Astrocyte of the cerebellum (primary cell): ENCODE data around the gene DCC.

ENCODE experiments used
- DNase-seq: peaks from one replicate; pipeline ENCODE4 v3.0.0-alpha.2; 2011; ENCODE audit warnings: low read depth
- H3K4me3 ChIP-seq: 2 replicates; pipeline ENCODE4 v1.5.1; 2011; ENCODE audit warnings: mild to moderate bottlenecking, low read depth, low read length, moderate library complexity
- in situ Hi-C: cut with HindIII; loops from 2 replicates; pipeline ENCODE4 v1.10.0; 2017; ENCODE audit warnings: low sequenced_read_pairs
- TF ChIP-seq, protein P1 (sequence below): IDR thresholded peaks from 2 replicates; pipeline ENCODE4 v1.5.1; 2012; ENCODE audit warnings: low read length, low read depth, moderate library complexity, mild to moderate bottlenecking; ENCODE audit errors: missing control alignments

DCC gene

DNA sequence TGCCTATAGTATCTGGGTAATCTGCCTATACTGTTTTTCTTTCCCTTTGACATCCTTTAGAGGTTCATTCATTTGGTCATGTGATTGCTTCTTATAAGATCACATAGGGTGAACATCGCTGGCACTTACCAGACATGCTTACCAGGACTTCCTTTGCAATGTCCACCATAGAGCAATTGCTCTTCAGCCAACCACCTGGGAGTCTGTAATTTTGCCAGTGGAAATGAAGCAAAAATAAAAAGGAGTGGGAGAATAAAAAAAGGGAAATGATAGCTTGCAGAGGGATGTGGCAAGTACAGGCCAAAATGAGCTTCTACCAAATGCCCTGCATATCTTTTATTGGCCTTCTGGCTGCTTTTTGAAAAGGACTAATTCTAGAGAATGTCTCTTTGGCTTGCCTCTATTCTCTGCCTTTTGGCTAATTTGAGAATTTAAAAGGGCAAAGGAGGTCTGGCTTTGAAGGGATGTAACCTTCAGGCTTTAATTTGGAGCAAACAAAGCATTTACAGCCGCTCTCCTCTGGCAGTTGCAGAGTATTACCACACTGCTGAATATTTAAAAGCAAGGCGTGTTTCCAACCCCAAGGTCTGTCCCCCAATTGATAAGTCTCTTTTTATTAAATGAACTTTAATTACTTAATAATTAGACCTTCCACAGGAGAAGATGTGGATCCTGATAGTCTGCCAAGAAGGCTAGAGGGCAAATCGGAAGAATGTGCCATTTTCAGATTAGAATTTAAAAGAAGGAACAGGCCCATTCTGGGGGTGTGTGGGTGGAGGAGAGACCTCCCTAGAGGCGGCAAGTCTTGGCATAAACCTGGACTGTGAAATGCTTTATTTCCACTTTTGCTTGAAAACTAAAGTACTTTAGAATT is 557.9 kb downstream of the DCC start:
- no peak overlapping the region for H3K4me3 ChIP-seq
- TF ChIP-seq, protein P1, sequence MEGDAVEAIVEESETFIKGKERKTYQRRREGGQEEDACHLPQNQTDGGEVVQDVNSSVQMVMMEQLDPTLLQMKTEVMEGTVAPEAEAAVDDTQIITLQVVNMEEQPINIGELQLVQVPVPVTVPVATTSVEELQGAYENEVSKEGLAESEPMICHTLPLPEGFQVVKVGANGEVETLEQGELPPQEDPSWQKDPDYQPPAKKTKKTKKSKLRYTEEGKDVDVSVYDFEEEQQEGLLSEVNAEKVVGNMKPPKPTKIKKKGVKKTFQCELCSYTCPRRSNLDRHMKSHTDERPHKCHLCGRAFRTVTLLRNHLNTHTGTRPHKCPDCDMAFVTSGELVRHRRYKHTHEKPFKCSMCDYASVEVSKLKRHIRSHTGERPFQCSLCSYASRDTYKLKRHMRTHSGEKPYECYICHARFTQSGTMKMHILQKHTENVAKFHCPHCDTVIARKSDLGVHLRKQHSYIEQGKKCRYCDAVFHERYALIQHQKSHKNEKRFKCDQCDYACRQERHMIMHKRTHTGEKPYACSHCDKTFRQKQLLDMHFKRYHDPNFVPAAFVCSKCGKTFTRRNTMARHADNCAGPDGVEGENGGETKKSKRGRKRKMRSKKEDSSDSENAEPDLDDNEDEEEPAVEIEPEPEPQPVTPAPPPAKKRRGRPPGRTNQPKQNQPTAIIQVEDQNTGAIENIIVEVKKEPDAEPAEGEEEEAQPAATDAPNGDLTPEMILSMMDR: no peak
- no peak for DNase-seq
- in situ Hi-C loops: loop anchor here (10.0 kb wide), 1 partner anchor 57 kb away; no protein-coding TSS in a partner anchor

DNA sequence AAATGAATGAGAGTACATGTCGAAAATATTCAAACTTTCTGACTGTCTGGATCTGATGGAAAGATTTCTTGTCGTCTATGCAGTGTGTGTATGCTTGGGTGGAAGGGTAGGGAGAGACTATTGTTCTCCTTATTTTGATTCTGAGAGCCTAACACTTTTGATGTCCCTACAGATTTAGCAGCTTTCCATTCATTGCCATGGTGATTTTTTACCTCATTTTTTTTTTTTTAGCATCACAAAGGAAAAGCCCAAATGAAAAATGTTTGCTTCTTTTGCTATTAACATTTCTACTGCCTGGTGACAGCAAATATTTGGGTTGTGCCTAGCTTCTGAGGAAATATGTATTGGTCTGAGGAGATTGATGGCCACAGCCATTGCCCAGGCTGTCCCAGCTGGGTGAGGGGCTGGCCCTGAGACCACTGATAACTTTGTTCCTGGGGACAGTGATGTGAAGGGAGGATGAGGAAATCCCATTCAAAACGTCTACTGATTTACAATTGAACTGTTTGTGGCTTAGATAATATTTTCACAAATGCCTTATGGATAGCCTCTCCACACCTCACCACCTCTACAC is 558.6 kb downstream of the DCC start:
- no peak overlapping the region for H3K4me3 ChIP-seq
- no peak for DNase-seq
- in situ Hi-C loops: loop anchor here (10.0 kb wide), 1 partner anchor 56 kb away; no protein-coding TSS in a partner anchor
- TF ChIP-seq, protein P1: no peak

DNA sequence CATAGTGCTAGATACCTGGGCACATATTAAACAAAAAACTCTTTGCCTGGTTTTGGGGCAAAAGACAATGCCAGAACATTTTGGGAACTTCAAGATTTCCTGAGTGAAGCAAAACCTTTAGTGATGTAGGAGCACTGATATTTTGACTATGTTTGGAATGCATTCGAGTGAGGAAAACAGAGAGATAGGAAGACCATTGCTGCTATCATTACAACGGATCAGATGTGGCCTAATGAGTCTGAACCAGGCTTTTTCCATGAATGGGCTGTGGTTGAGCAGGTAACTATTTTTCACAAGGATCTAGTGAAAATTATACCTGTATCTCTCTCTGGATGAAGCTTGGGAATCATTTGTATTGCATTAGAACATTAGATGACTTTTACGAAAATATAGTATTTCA is 562.2 kb downstream of the DCC start:
- in situ Hi-C loops: loop anchor here (10.0 kb wide), 1 partner anchor 57 kb away; no protein-coding TSS in a partner anchor
- no peak overlapping the region for H3K4me3 ChIP-seq
- TF ChIP-seq, protein P1: no peak
- DNase-seq: no peak

DNA sequence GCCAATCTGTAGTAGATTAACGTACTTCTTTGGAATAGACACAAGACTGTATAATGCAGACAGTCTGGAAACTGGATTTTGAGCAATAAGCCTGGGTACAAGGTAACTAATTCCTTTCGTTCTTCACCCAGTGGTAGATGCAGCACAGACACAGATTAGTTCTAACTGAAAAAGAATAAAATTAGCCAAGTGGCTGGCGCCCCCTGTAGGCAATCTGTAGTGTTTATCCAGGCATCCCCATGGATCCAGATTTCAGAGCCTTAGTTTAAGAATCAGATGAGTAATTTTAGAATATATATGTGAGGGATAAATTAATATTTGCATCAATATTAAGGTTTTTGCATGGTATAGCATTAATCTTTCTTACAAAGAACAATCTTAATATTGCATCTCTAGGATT is 563.9 kb downstream of the DCC start:
- TF ChIP-seq, protein P1: peak; percentile 49
- in situ Hi-C loops: loop anchor here (10.0 kb wide), 1 partner anchor 59 kb away; no protein-coding TSS in a partner anchor
- no peak overlapping the region for H3K4me3 ChIP-seq
- DNase-seq: no peak

DNA sequence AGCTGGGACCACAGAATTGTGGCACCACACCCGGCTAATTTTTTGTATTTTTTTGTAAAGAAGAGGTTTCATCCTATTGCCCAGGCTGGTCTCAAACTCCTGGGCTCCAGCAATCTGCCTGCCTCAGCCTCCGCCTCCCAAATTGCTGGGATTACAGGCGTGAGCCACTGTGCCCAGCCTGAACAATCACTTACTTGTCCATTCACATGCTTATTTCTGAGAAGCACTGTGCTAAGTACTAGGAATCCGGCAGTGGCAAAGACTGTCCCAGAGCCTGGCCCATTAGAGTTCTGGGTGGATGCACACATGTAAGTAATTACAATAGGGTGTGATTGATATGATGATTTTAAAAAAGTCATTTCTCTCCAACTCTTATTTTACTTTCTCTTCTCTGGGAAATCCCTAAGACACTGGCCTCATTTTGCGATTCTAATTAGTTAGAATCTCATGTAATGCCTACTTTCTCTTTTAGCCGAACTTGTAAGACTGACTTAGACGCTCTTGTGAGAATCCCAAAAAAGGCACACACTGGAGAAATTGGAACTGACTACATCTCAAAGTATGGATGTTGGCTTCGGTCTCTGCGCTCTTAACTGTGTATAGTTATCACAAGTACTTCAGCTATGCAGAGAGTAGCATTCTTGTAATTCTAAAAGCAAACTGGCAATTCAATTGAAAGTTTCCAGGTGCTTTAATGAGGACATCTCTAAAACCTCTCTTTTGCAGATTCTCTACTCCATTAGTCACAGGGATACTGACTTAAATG is 567.7 kb downstream of the DCC start:
- DNase-seq: no peak
- in situ Hi-C loops: loop anchor here (10.0 kb wide), 1 partner anchor 63 kb away; no protein-coding TSS in a partner anchor
- no peak overlapping the region for H3K4me3 ChIP-seq
- TF ChIP-seq, protein P1: no peak

DNA sequence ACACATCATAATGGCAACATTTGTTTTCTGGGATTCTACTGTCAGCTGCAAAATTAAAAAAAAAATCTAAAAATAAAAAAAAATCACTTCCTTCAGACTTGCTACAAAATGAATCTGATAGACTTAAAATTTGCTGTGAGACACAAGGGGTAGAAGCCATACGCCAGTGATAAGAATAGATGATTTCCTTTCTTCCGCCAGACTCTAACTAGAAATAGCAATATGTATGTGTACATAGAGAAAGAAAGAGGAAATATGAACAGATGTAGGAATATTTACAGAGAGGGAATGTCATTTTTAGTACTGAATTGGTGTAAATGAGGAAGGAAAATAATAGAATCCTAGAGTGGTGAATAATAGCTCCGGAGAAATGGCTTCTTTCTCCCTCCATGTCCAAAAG is 574.2 kb downstream of the DCC start:
- DNase-seq: no peak
- H3K4me3 ChIP-seq: no peak overlapping the region
- in situ Hi-C loops: no loop called here
- TF ChIP-seq, protein P1: no peak
